ENCODE results near the gene FOXP1.

Gene FOXP1

GRCh38 chr3:71585887-71586809, 2.6 kb upstream of the FOXP1 start:
- peak; percentile 19 for DNase-seq

GRCh38 chr3:71585131-71585530, 1.6 kb upstream of the FOXP1 start:
- no peak for DNase-seq

- DNase-seq: peak; percentile 37
Measured at GRCh38 chr3:71584394-71585011, 975 bp upstream of the FOXP1 start.

- DNase-seq: no peak
Measured at GRCh38 chr3:71582612-71583565, 639 bp downstream of the FOXP1 start.

- DNase-seq: no peak
Measured at GRCh38 chr3:71582036-71582611, 1.4 kb downstream of the FOXP1 start.

- DNase-seq: no peak
Measured at GRCh38 chr3:71581457-71582035, 2.0 kb downstream of the FOXP1 start.

GRCh38 chr3:71580636-71581456, 2.7 kb downstream of the FOXP1 start:
- no peak for DNase-seq

- no peak for DNase-seq
Measured at GRCh38 chr3:71579935-71580406, 3.6 kb downstream of the FOXP1 start.

- no peak for DNase-seq
Measured at GRCh38 chr3:71579326-71579934, 4.1 kb downstream of the FOXP1 start.

GRCh38 chr3:71578054-71578751, 5.3 kb downstream of the FOXP1 start:
- DNase-seq: no peak

GRCh38 chr3:71577011-71577410, 6.5 kb downstream of the FOXP1 start:
- DNase-seq: no peak

- DNase-seq: no peak
Measured at GRCh38 chr3:71575433-71575832, 8.1 kb downstream of the FOXP1 start.

GRCh38 chr3:71573181-71573580, 10.3 kb downstream of the FOXP1 start:
- no peak for DNase-seq

- no peak for DNase-seq
Measured at GRCh38 chr3:71570546-71570945, 13.0 kb downstream of the FOXP1 start.

GRCh38 chr3:71568207-71568606, 15.3 kb downstream of the FOXP1 start:
- no peak for DNase-seq

- DNase-seq: no peak
Measured at GRCh38 chr3:71566776-71567175, 16.8 kb downstream of the FOXP1 start.

GRCh38 chr3:71565976-71566375, 17.6 kb downstream of the FOXP1 start:
- DNase-seq: no peak

- DNase-seq: no peak
Measured at GRCh38 chr3:71565316-71565715, 18.2 kb downstream of the FOXP1 start.

GRCh38 chr3:71564361-71564760, 19.2 kb downstream of the FOXP1 start:
- no peak for DNase-seq

- no peak for DNase-seq
Measured at GRCh38 chr3:71563827-71564226, 19.7 kb downstream of the FOXP1 start.

All from NCI-H526 treated with DMSO at 0.1 percent for 48 hours (cell line).